HepG2 (cell line): ENCODE measurements around the gene LGALS8. TPM values are rescaled to one million over a fixed set of nuclear protein-coding genes. Genes with fewer than 3 reads are reported as not detected.

ENCODE experiments used
- ATAC-seq: fragments of 200-7000 bp; cut with Tn5 transposase; 3 replicates; pipeline ENCODE4 v1.9.1; 2020; ENCODE audit warnings: mild to moderate bottlenecking, moderate library complexity
- BruUV-seq: library from RNA; stranded (reverse); fragments of 400-500 nt; replicated peaks from 2 replicates; lab custom pipeline; 2021; lab: Mats Ljungman, UMichigan
- CTCF ChIA-PET: fragments of 300-600 bp; formaldehyde crosslinking; extraction: SDS; loops from one replicate; lab custom pipeline; 2021; ENCODE audit warnings: low total read pairs, inconsistent platforms, low intra/inter-chr PET ratio; lab: Yijun Ruan, JAX
- POLR2A ChIA-PET: fragments of 350-600 bp; sonication (Branson Sonifier 250); formaldehyde crosslinking; loops from one replicate; lab custom pipeline; 2020; ENCODE audit warnings: antibody characterized with exemption, inconsistent platforms; lab: Yijun Ruan, JAX
- DNase-seq: peaks from one replicate; pipeline ENCODE4 v3.0.0-alpha.2; 2015; ENCODE audit warnings: low spot score
- FAIRE-seq: peaks from 3 replicates; lab custom pipeline; 2011; peaks lifted over from hg19 to GRCh38; lab: Jason Lieb, UNC
- H2AFZ ChIP-seq: one replicate; pipeline ENCODE4 v1.6.1; 2011; ENCODE audit warnings: low read length, inconsistent platforms
- H3K27ac ChIP-seq: fragments of 300-600 bp; 3 replicates; pipeline ENCODE4 v1.8.0; 2011; ENCODE audit warnings: mixed run types, mild to moderate bottlenecking, mixed read lengths, low read length, inconsistent platforms; ENCODE audit not compliant: insufficient read depth; ENCODE audit errors: extremely low read length
- H3K27me3 ChIP-seq, 2 experiments: fragments of 200-600 bp in 1 of 2; 2 replicates in 1 of 2; 3 replicates in 1 of 2; pipeline versions ENCODE4 v1.6.0 to v1.8.0; 2011; ENCODE audit warnings: low read length in 2 of 2, mild to moderate bottlenecking in 2 of 2, moderate library complexity in 2 of 2, inconsistent platforms in 1 of 2; ENCODE audit not compliant: insufficient read depth in 2 of 2, control insufficient read depth in 1 of 2
- H3K36me3 ChIP-seq, 2 experiments: fragments of 200-600 bp in 1 of 2; replicated peaks in 1 of 2; 2 replicates in 1 of 2; 3 replicates in 1 of 2; pipeline versions ENCODE4 v1.5.1 to v1.8.0; 2011; ENCODE audit warnings: low read length in 2 of 2, inconsistent platforms in 1 of 2; ENCODE audit not compliant: insufficient read depth in 2 of 2, control insufficient read depth in 1 of 2
- H3K4me1 ChIP-seq: 2 replicates; pipeline ENCODE4 v1.5.1; 2012; ENCODE audit warnings: low read length, inconsistent platforms; ENCODE audit not compliant: insufficient read depth
- H3K4me2 ChIP-seq: 2 replicates; pipeline ENCODE4 v1.6.0; 2011; ENCODE audit warnings: low read depth, low read length, inconsistent platforms
- H3K4me3 ChIP-seq, 3 experiments: fragments of 200-600 bp in 1 of 3; sonication (generic), shearing (Covaris generic) in 1 of 3; replicated peaks in 1 of 3; 2 replicates each; pipeline ENCODE4 v1.5.1; 2011 to 2016; ENCODE audit warnings: low read length in 3 of 3, inconsistent platforms in 2 of 3, low read depth in 2 of 3, mild to moderate bottlenecking in 2 of 3, control low read depth in 1 of 3, mixed read lengths in 1 of 3; ENCODE audit not compliant: insufficient read depth in 1 of 3
- H3K79me2 ChIP-seq: one replicate; pipeline ENCODE4 v1.6.1; 2011; ENCODE audit warnings: low read length, inconsistent platforms; ENCODE audit not compliant: insufficient read depth
- H3K9ac ChIP-seq: 2 replicates; pipeline ENCODE4 v1.6.0; 2011; ENCODE audit warnings: mild to moderate bottlenecking, low read depth, low read length, inconsistent platforms; ENCODE audit not compliant: insufficient read depth
- H3K9me3 ChIP-seq: 2 replicates; pipeline ENCODE4 v1.5.1; 2012; ENCODE audit warnings: mild to moderate bottlenecking, low read length
- H4K20me1 ChIP-seq: 2 replicates; pipeline ENCODE4 v1.6.0; 2011; ENCODE audit warnings: inconsistent platforms, mild to moderate bottlenecking, low read length, moderate library complexity; ENCODE audit not compliant: insufficient read depth
- ATF3 ChIP-seq: sonication (generic); formaldehyde crosslinking; IDR thresholded peaks from 2 replicates; pipeline ENCODE4 v1.4.0; 2020; ENCODE audit warnings: missing genetic modification reagents
- CBX5 ChIP-seq: sonication (generic); formaldehyde crosslinking; IDR thresholded peaks from 2 replicates; pipeline ENCODE4 v1.4.0; 2020; ENCODE audit warnings: missing genetic modification reagents, borderline replicate concordance
- FOXK1 ChIP-seq: sonication (generic); formaldehyde crosslinking; IDR thresholded peaks from 2 replicates; pipeline ENCODE4 v1.4.0; 2020; ENCODE audit warnings: low read depth, missing genetic modification reagents, borderline replicate concordance
- HDAC6 ChIP-seq: fragments of 200-600 bp; sonication (generic); IDR thresholded peaks from 2 replicates; pipeline ENCODE4 v1.7.0; 2017; ENCODE audit warnings: mild to moderate bottlenecking, antibody characterized with exemption, low read length, low read depth
- IKZF4 ChIP-seq: sonication (generic); formaldehyde crosslinking; IDR thresholded peaks from 2 replicates; pipeline ENCODE4 v1.5.1; 2020; ENCODE audit warnings: borderline replicate concordance, mild to moderate bottlenecking, low read depth, missing genetic modification reagents; ENCODE audit errors: not compliant biosample characterization
- KLF11 ChIP-seq: IDR thresholded peaks from 2 replicates; pipeline ENCODE4 v1.6.1; 2016; ENCODE audit warnings: missing compliant biosample characterization
- MIXL1 ChIP-seq: IDR thresholded peaks from 2 replicates; pipeline ENCODE4 v1.6.1; 2016
- MYPOP ChIP-seq: sonication (generic); formaldehyde crosslinking; IDR thresholded peaks from 2 replicates; pipeline ENCODE4 v1.8.1; 2023; ENCODE audit warnings: mild to moderate bottlenecking, moderate library complexity, missing genetic modification reagents
- NFATC3 ChIP-seq: sonication (generic); formaldehyde crosslinking; IDR thresholded peaks from 2 replicates; pipeline ENCODE4 v1.5.1; 2020; ENCODE audit warnings: mild to moderate bottlenecking, missing genetic modification reagents
- SNRNP70 ChIP-seq: fragments of 200-400 bp; formaldehyde crosslinking; IDR thresholded peaks from 2 replicates; pipeline ENCODE4 v1.6.1; 2017; ENCODE audit warnings: mild to moderate bottlenecking, low read depth, low read length, moderate library complexity
- TAF15 ChIP-seq: fragments of 200-400 bp; formaldehyde crosslinking; IDR thresholded peaks from one replicate; pipeline ENCODE4 v1.6.1; 2018; ENCODE audit warnings: mild to moderate bottlenecking, low read depth, low read length; ENCODE audit not compliant: poor library complexity, severe bottlenecking
- ZBTB34 ChIP-seq: sonication (generic); formaldehyde crosslinking; IDR thresholded peaks from 2 replicates; pipeline ENCODE4 v1.8.0; 2022; ENCODE audit warnings: mild to moderate bottlenecking, missing genetic modification reagents
- ZMYM3 ChIP-seq: sonication (generic); formaldehyde crosslinking; IDR thresholded peaks from 2 replicates; pipeline ENCODE4 v1.5.1; 2020; ENCODE audit warnings: mild to moderate bottlenecking, missing genetic modification reagents
- ZNF121 ChIP-seq: sonication (generic); formaldehyde crosslinking; IDR thresholded peaks from 2 replicates; pipeline ENCODE4 v1.5.0; 2020; ENCODE audit warnings: mild to moderate bottlenecking, missing genetic modification reagents
- ZNF547 ChIP-seq: sonication (generic); formaldehyde crosslinking; IDR thresholded peaks from 2 replicates; pipeline ENCODE4 v1.5.1; 2020; ENCODE audit warnings: mild to moderate bottlenecking, missing genetic modification reagents
- ZNF768 ChIP-seq: sonication (generic); formaldehyde crosslinking; IDR thresholded peaks from 2 replicates; pipeline ENCODE4 v1.4.0; 2020; ENCODE audit warnings: missing genetic modification reagents
- ZSCAN25 ChIP-seq: sonication (generic); formaldehyde crosslinking; IDR thresholded peaks from 2 replicates; pipeline ENCODE4 v1.8.0; 2022; ENCODE audit warnings: mild to moderate bottlenecking, missing genetic modification reagents
- WGBS: methylation state at CpG from one replicate; pipeline ENCODE4 v1.1.6; 2017; ENCODE audit warnings: low lambda C conversion rate; 5-methylcytosine and 5-hydroxymethylcytosine counted together
- in situ Hi-C: cut with HindIII; loops from 2 replicates; pipeline ENCODE4 v1.10.0; 2017; ENCODE audit warnings: low pct_unique_long_range_greater_than_20kb; ENCODE audit not compliant: extremely low pct_ligation_motif_present
- intact Hi-C: fragments of 100-400 bp; cut with micrococcal nuclease; formaldehyde crosslinking; loops from one replicate; pipeline ENCODE4 v1.10.0; 2022; ENCODE audit not compliant: unreplicated experiment
- polyA plus RNA-seq, 8 experiments: library from polyadenylated mRNA; depleted of rRNA in 3 of 8; stranded (reverse) in 7 of 8; unstranded in 1 of 8; fragments of >200 nt; fragmentation: Illumina TruSeq in 4 of 8; extraction: Trizol in 4 of 8; gene quantifications; 2 replicates each; pipeline versions ENCODE4 v1.2.1 to v1.2.3, GENCODE V29; 2011 to 2016; ENCODE audit warnings: low read depth in 4 of 8, missing spikeins in 1 of 8, mixed read lengths in 1 of 8; ENCODE audit not compliant: insufficient read depth in 1 of 8
- total RNA-seq, 5 experiments: library from RNA; depleted of rRNA; stranded (reverse); fragments of >200 nt; fragmentation: Illumina TruSeq; extraction: Trizol; gene quantifications; 2 replicates each; pipeline ENCODE4 v1.2.3, GENCODE V29; 2016; ENCODE audit warnings: low read depth in 1 of 5

Gene LGALS8
- total and polyA plus RNA-seq, 2 of the 13 experiments (the other 11 are each of a cell fraction or from before 2014, with no cell fraction given), result 29.3 to 185 TPM

- WGBS, result 76% methylated on average over 6 of the region's 6 CpGs
- H4K20me1 ChIP-seq, result no peaks in the 10 kb centered on the region
- ChIA-PET CTCF (no interaction called here), POLR2A (interaction anchor here (1.4 kb wide), 1 partner anchor 18 kb away, joined by 3 read pairs; no protein-coding TSS in a partner anchor)
- in situ Hi-C loops (no loop called here), intact Hi-C loops (no loop called here)
- ATAC-seq (no peak), DNase-seq (no peak)
- no peaks in the 10 kb centered on the region for H3K36me3 ChIP-seq
- no peak overlapping the region for H3K4me2 ChIP-seq
- H3K9me3 ChIP-seq, result no peaks in the 10 kb centered on the region
- no peak overlapping the region for H3K9ac ChIP-seq
- peaks cover 76% of the 10 kb centered on the region for H3K4me1 ChIP-seq
- no peak for TF ChIP-seq TAF15
- TF ChIP-seq HDAC6, result no peak
- no peak for TF ChIP-seq ZNF547 (CRISPR knock-in tag)
- peak; percentile 51; the same call in 1 of the 2 replicates for TF ChIP-seq ZMYM3 (CRISPR knock-in tag)
- TF ChIP-seq ZNF121 (CRISPR knock-in tag), result peak; percentile 90
- TF ChIP-seq, all 625 proteins: peak for 2
- no peak for FAIRE-seq
- H3K4me3 ChIP-seq, result no peak overlapping the region
- BruUV-seq, result no TSS peak
- no peak overlapping the region for H3K27ac ChIP-seq
- no peak overlapping the region for H2AFZ ChIP-seq
- no peaks in the 10 kb centered on the region for H3K27me3 ChIP-seq
- no peaks in the 10 kb centered on the region for H3K79me2 ChIP-seq
Measured at GRCh38 chr1:236497908-236498307, 25.9 kb upstream of the LGALS8 start.

GRCh38 chr1:236501093-236501492 lies 22.7 kb upstream of the LGALS8 start:
- Histone ChIP-seq H3K9ac (no peak overlapping the region), H3K4me3 (no peak overlapping the region), H3K4me1 (peaks cover 70% of the 10 kb centered on the region), H3K27me3 (no peaks in the 10 kb centered on the region), H3K4me2 (no peak overlapping the region), H3K27ac (no peak overlapping the region), H3K79me2 (no peaks in the 10 kb centered on the region), H2AFZ (no peak overlapping the region), H3K36me3 (no peaks in the 10 kb centered on the region), H4K20me1 (no peaks in the 10 kb centered on the region), H3K9me3 (no peaks in the 10 kb centered on the region)
- no peak for FAIRE-seq
- in situ Hi-C loops (no loop called here), intact Hi-C loops (no loop called here)
- ChIA-PET POLR2A (interaction anchor here (1.2 kb wide), 1 partner anchor 11 kb away, joined by 3 read pairs; no protein-coding TSS in a partner anchor), CTCF (no interaction called here)
- WGBS, result 96% methylated on average over 6 of the region's 6 CpGs
- no peak for ATAC-seq
- BruUV-seq, result no TSS peak
- DNase-seq, result no peak
- no peak for TF ChIP-seq CBX5 (CRISPR knock-in tag)
- no peak for TF ChIP-seq IKZF4 (CRISPR knock-in tag)
- TF ChIP-seq ZBTB34 (CRISPR knock-in tag), result no peak
- TF ChIP-seq ATF3 (CRISPR knock-in tag), result no peak
- TF ChIP-seq FOXK1, result no peak
- TF ChIP-seq MIXL1, result no peak
- TF ChIP-seq NFATC3 (CRISPR knock-in tag), result no peak
- no peak for TF ChIP-seq SNRNP70
- no peak for TF ChIP-seq KLF11 (CRISPR knock-in tag)
- TF ChIP-seq MYPOP (CRISPR knock-in tag), result no peak
- TF ChIP-seq ZNF768, result no peak
- TF ChIP-seq ZSCAN25, result no peak
